CD4-positive, alpha-beta T cell (primary cell): Measurements from ENCODE around the gene HOXC9. TPM values are rescaled to one million over a fixed set of nuclear protein-coding genes. Genes with fewer than 3 reads are reported as not detected.

Experiments used
- ATAC-seq: fragments of 200-7000 bp; cut with Tn5 transposase; one replicate; pipeline ENCODE4 v1.10.0; 2022; ENCODE audit warnings: mild to moderate bottlenecking; ENCODE audit not compliant: poor library complexity
- CTCF ChIA-PET: fragments of 350-600 bp; sonication (Branson Sonifier 250); formaldehyde crosslinking; loops from one replicate; lab custom pipeline; 2021; ENCODE audit warnings: antibody characterized with exemption, inconsistent platforms; lab: Charles Lee
- POLR2A ChIA-PET: fragments of 350-600 bp; sonication (Branson Sonifier 250); formaldehyde crosslinking; loops from one replicate; lab custom pipeline; 2021; ENCODE audit warnings: antibody characterized with exemption, inconsistent platforms; lab: Charles Lee
- DNase-seq, 14 experiments: peaks; one replicate each; pipeline ENCODE4 v3.0.0-alpha.2; 2013 to 2020; ENCODE audit warnings: mixed read lengths in 2 of 14
- H3K27ac ChIP-seq, 2 donors: one replicate each; pipeline versions ENCODE4 v1.5.1 to v1.7.0; 2013; ENCODE audit warnings: low read length in 2 of 2, low read depth in 1 of 2, mild to moderate bottlenecking in 1 of 2
- H3K27me3 ChIP-seq, 2 experiments: 1 replicate in 1 of 2; 2 replicates in 1 of 2; pipeline versions ENCODE4 v1.6.1 to v1.7.0; 2013; ENCODE audit warnings: low read length in 2 of 2, control low read depth in 1 of 2, mild to moderate bottlenecking in 1 of 2, moderate library complexity in 1 of 2; ENCODE audit not compliant: insufficient read depth in 2 of 2, control insufficient read depth in 1 of 2
- H3K36me3 ChIP-seq: one replicate; pipeline ENCODE4 v1.6.1; 2013; ENCODE audit warnings: low read length, control low read depth; ENCODE audit not compliant: insufficient read depth
- H3K4me1 ChIP-seq: one replicate; pipeline ENCODE4 v1.6.1; 2013; ENCODE audit warnings: low read length, control low read depth; ENCODE audit not compliant: insufficient read depth
- H3K4me3 ChIP-seq: one replicate; pipeline ENCODE4 v1.5.1; 2013; ENCODE audit warnings: mild to moderate bottlenecking, low read length, moderate library complexity
- H3K9me3 ChIP-seq, 2 experiments: 1 replicate in 1 of 2; 2 replicates in 1 of 2; pipeline versions ENCODE4 v1.6.1 to v1.7.0; 2013; ENCODE audit warnings: low read length in 2 of 2, mild to moderate bottlenecking in 2 of 2, control low read depth in 1 of 2, moderate library complexity in 1 of 2; ENCODE audit not compliant: control insufficient read depth in 1 of 2, insufficient read depth in 1 of 2
- H3K27ac Mint-ChIP-seq: one replicate; pipeline ENCODE4 v1.8.0; 2020; ENCODE audit warnings: mixed read lengths
- H3K27me3 Mint-ChIP-seq: one replicate; pipeline ENCODE4 v1.8.0; 2021; ENCODE audit warnings: mixed read lengths
- H3K36me3 Mint-ChIP-seq: one replicate; pipeline ENCODE4 v1.8.0; 2021; ENCODE audit warnings: low read depth, mixed read lengths
- H3K4me1 Mint-ChIP-seq: one replicate; pipeline ENCODE4 v1.8.0; 2021; ENCODE audit warnings: low read depth, mixed read lengths
- H3K4me3 Mint-ChIP-seq: one replicate; pipeline ENCODE4 v1.8.0; 2020; ENCODE audit warnings: mild to moderate bottlenecking, mixed read lengths
- H3K9me3 Mint-ChIP-seq: one replicate; pipeline ENCODE4 v1.8.0; 2020; ENCODE audit warnings: mixed read lengths
- CTCF ChIP-seq: fragments of 200-600 bp; IDR thresholded peaks from one replicate; pipeline ENCODE4 v1.8.0; 2022; ENCODE audit warnings: antibody characterized with exemption, mild to moderate bottlenecking
- intact Hi-C, 2 experiments: fragments of 100-400 bp; cut with DNase I in 1 of 2; cut with micrococcal nuclease in 1 of 2; formaldehyde crosslinking; loops; one replicate each; pipeline versions ENCODE4 v1.15.1 to v1.9.0; 2023 to 2025; cut with DNase I, micrococcal nuclease
- total RNA-seq, 174 experiments: library from RNA in 2 of 174; stranded (reverse) in 2 of 174; gene quantifications; one replicate each; pipeline ENCODE4 v1.2.3 and lab custom pipeline; 2021 to 2026

HOXC9 gene
- total RNA-seq, 2 experiments from 2014 or later = not detected

- no peak for ATAC-seq
- DNase-seq = no peak
- H3K27ac ChIP-seq = no peak overlapping the region
- ChIA-PET POLR2A (interaction anchor here (0.6 kb wide), 1 partner anchor 51 kb away, joined by 3 read pairs; no protein-coding TSS in a partner anchor), CTCF (no interaction called here)
- peaks cover 11 to 45% of the 10 kb centered on the region in 2 experiments for H3K9me3 ChIP-seq
- no peaks in the 10 kb centered on the region for H3K36me3 ChIP-seq
- Mint-ChIP-seq H3K27me3 (peaks cover 95% of the 10 kb centered on the region), H3K4me3 (no peak overlapping the region), H3K4me1 (peaks cover 10% of the 10 kb centered on the region), H3K9me3 (no peaks in the 10 kb centered on the region), H3K36me3 (no peaks in the 10 kb centered on the region), H3K27ac (no peak overlapping the region)
- H3K4me1 ChIP-seq = peaks cover 37% of the 10 kb centered on the region
- no peak for TF ChIP-seq CTCF
- intact Hi-C loops = no loop called here
- H3K4me3 ChIP-seq = no peak overlapping the region
- H3K27me3 ChIP-seq = peaks cover 89 to 96% of the 10 kb centered on the region in 2 experiments
Observed at GRCh38 chr12:53982648-53983567, 17.1 kb upstream of the HOXC9 start.

GRCh38 chr12:53983568-53983949, 16.4 kb upstream of the HOXC9 start:
- H3K4me1 Mint-ChIP-seq = peaks cover 14% of the 10 kb centered on the region
- H3K4me3 Mint-ChIP-seq = no peak overlapping the region
- H3K36me3 Mint-ChIP-seq = no peaks in the 10 kb centered on the region
- DNase-seq (no peak), ATAC-seq (no peak)
- H3K27ac Mint-ChIP-seq = no peak overlapping the region
- no peaks in the 10 kb centered on the region for H3K36me3 ChIP-seq
- H3K4me3 ChIP-seq = no peak overlapping the region
- ChIA-PET POLR2A (no interaction called here), CTCF (no interaction called here)
- H3K27ac ChIP-seq = no peak overlapping the region
- H3K4me1 ChIP-seq = peaks cover 34% of the 10 kb centered on the region
- peaks cover 11 to 45% of the 10 kb centered on the region in 2 experiments for H3K9me3 ChIP-seq
- H3K27me3 Mint-ChIP-seq = peaks cover 95% of the 10 kb centered on the region
- H3K27me3 ChIP-seq = peaks cover 90 to 98% of the 10 kb centered on the region in 2 experiments
- intact Hi-C loops = no loop called here
- H3K9me3 Mint-ChIP-seq = no peaks in the 10 kb centered on the region
- no peak for TF ChIP-seq CTCF

- no peak overlapping the region for H3K27ac ChIP-seq
- H3K4me3 ChIP-seq = no peak overlapping the region
- H3K4me3 Mint-ChIP-seq = no peak overlapping the region
- H3K27me3 Mint-ChIP-seq = peaks cover 95% of the 10 kb centered on the region
- CTCF ChIA-PET = interaction anchor here (1.6 to 2.9 kb wide), 3 partner anchors 17 to 223 kb away, joined by 4 to 11 read pairs (median 10); no protein-coding TSS in a partner anchor
- DNase-seq (no peak), ATAC-seq (no peak)
- peaks cover 38% of the 10 kb centered on the region for H3K4me1 ChIP-seq
- H3K27ac Mint-ChIP-seq = no peak overlapping the region
- no peaks in the 10 kb centered on the region for H3K9me3 Mint-ChIP-seq
- H3K4me1 Mint-ChIP-seq = peaks cover 17% of the 10 kb centered on the region
- no peak for TF ChIP-seq CTCF
- peaks cover 90 to 98% of the 10 kb centered on the region in 2 experiments for H3K27me3 ChIP-seq
- POLR2A ChIA-PET = no interaction called here
- no peaks in the 10 kb centered on the region for H3K36me3 Mint-ChIP-seq
- peaks cover 11 to 45% of the 10 kb centered on the region in 2 experiments for H3K9me3 ChIP-seq
- no peaks in the 10 kb centered on the region for H3K36me3 ChIP-seq
- intact Hi-C loops = no loop called here
Observed at GRCh38 chr12:53983950-53984572, 15.9 kb upstream of the HOXC9 start.
